Measurements from ENCODE around the gene TMEM117. TPM values are rescaled to one million over a fixed set of nuclear protein-coding genes. Genes with fewer than 3 reads are reported as not detected.

TMEM117 gene
- total RNA-seq, 2 experiments from 2014 or later, result 1.7 TPM

DNA sequence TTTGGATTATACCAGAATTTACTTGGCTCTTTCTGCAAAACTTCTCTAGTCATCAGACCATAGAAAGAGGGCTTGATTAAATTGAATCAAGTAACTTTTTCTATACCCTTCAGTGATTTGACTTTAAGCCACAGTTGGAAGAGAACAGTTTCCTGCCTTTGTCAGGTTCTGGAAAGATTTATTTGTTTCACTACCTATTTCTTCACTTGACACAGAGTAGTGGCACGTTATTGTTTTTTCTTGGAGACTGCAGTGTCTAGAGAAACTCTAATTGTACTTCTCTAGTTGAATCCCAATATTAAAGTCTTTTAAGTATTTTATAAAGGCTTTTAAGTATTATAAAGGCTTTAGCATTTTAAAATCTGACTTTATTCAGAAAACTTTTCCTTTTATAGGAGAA lies 138.1 kb downstream of the TMEM117 start:
- no peak for DNase-seq
- no peak overlapping the region for H3K27ac Mint-ChIP-seq
- no peaks in the 10 kb centered on the region for H3K27me3 Mint-ChIP-seq
- intact Hi-C loops (cut with micrococcal nuclease), result no loop called here
- peaks cover 11% of the 10 kb centered on the region for H3K36me3 Mint-ChIP-seq
- CTCF ChIA-PET, result no interaction called here
- peaks cover 18% of the 10 kb centered on the region for H3K9me3 Mint-ChIP-seq
- POLR2A ChIA-PET, result no interaction called here
- H3K4me3 Mint-ChIP-seq, result no peak overlapping the region
- H3K4me1 Mint-ChIP-seq (ENCODE audit: low read depth), result no peaks in the 10 kb centered on the region

DNA sequence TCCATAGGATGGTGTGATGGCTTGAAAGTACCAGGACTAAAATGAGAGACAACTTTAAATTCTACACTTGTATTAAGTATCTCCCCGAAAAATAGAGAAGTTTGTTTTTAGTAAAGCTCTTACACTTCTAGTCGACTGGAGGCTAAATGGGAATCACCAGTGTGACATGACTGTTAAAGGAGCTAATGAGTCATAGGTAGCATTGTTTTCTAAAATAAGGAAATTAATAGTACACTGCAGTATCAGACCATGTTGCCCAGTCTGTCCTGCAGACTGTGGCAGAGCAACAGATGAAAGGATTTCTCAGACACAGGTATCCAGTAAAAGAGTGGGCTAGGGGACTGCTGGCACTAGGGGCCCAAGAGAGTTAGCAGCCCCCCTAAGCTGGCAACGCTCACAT lies 140.1 kb downstream of the TMEM117 start:
- Mint-ChIP-seq H3K27ac (no peak overlapping the region), H3K4me1 (ENCODE audit: low read depth) (no peaks in the 10 kb centered on the region), H3K9me3 (peaks cover 22% of the 10 kb centered on the region), H3K36me3 (peaks cover 13% of the 10 kb centered on the region), H3K27me3 (no peaks in the 10 kb centered on the region), H3K4me3 (no peak overlapping the region)
- ChIA-PET CTCF (no interaction called here), POLR2A (no interaction called here)
- no peak for DNase-seq
- intact Hi-C loops (cut with micrococcal nuclease), result no loop called here

DNA sequence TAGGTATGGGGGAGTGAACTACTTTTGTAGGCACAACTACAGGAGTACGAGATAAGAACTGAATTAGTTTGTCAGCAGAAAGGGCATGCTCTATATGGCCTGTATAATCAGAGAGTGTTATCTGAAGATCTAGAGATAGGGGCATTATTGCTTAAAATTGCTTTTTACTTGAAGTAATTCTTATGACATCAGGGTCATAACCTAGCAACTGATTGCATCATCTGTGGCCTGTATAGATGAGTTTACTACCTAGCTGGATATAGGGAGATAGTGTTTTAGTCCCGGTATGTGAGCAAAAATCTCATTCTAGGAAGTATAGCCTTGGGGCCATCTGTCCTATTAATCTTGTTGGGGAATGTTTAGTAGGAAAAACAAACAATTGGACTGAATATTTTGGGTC lies 142.7 kb downstream of the TMEM117 start:
- Mint-ChIP-seq H3K4me3 (no peak overlapping the region), H3K9me3 (peaks cover 22% of the 10 kb centered on the region), H3K27ac (no peak overlapping the region), H3K4me1 (ENCODE audit: low read depth) (no peaks in the 10 kb centered on the region), H3K27me3 (no peaks in the 10 kb centered on the region), H3K36me3 (peaks cover 13% of the 10 kb centered on the region)
- intact Hi-C loops (cut with micrococcal nuclease), result no loop called here
- no peak for DNase-seq
- POLR2A ChIA-PET, result no interaction called here
- CTCF ChIA-PET, result no interaction called here

DNA sequence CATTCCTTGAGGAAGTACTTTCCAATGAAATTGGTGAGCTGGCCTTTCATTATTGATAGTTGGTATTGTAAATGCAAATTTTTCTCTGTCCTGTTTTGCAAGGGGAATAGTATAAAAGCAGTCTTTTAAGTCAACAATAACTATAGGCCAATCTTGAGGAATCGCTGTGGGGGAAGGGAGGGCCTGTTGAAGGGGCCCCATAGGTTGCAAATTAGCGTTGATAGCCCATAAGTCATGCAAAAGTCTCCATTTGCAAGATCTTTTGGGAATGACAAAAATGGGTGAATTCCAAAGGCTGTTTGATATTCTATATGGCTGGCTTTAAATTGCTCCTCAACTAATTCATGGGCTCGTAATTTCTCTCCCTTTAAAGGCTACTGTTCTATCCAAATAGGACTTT lies 143.6 kb downstream of the TMEM117 start:
- POLR2A ChIA-PET, result no interaction called here
- no peak for DNase-seq
- CTCF ChIA-PET, result no interaction called here
- intact Hi-C loops (cut with micrococcal nuclease), result no loop called here
- Mint-ChIP-seq H3K4me3 (no peak overlapping the region), H3K27me3 (no peaks in the 10 kb centered on the region), H3K9me3 (peaks cover 22% of the 10 kb centered on the region), H3K36me3 (peaks cover 13% of the 10 kb centered on the region), H3K27ac (no peak overlapping the region), H3K4me1 (ENCODE audit: low read depth) (no peaks in the 10 kb centered on the region)

DNA sequence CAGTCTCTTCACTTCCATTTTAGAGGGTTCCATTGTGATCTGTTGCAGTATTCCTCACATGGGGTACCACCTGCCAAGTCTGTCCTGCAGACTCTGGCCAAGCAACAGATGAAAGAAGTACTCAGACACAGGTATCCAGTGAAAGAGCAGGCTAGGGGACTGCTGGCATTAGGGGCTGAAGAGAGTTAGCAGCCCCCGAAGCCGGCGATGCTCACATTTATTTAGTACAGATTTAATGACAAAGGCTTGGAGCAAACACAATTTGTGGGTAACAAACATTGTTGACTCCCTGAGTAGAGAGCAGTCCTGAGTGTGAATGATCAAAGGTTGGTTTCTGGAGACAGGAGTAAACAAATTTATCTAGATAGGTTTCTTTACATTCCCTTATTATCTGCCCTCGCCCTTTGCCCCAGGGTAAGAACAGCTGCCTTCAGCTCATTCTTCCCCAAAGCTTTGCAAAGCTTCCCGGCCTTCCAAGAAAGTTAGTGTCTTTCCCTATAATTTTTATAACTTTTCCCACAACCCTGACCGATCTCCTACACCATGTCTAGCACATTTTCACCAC lies 144.8 kb downstream of the TMEM117 start:
- ChIA-PET CTCF (no interaction called here), POLR2A (no interaction called here)
- no peaks in the 10 kb centered on the region for H3K27me3 Mint-ChIP-seq
- intact Hi-C loops (cut with micrococcal nuclease), result no loop called here
- no peaks in the 10 kb centered on the region for H3K4me1 Mint-ChIP-seq (ENCODE audit: low read depth)
- no peak overlapping the region for H3K4me3 Mint-ChIP-seq
- H3K27ac Mint-ChIP-seq, result no peak overlapping the region
- H3K36me3 Mint-ChIP-seq, result peaks cover 11% of the 10 kb centered on the region
- DNase-seq, result no peak
- peaks cover 22% of the 10 kb centered on the region for H3K9me3 Mint-ChIP-seq

DNA sequence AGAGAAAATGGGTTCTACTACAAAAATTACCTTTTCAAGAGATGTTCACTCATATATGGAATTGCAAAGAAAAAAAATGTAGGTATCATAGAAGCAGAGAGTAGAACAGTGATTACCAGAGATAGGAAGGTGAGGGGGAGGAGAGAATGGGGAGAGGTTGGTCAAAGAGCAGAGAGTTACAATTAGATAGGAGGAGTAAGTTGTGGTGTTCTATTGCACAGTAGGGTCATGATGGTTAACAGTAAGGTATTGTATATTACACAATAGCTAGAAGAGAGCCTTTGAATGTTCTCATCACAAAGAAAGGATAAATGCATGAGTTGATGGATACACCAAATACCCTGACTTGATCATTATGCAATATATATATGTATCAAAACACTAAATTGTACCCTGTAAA lies 145.8 kb downstream of the TMEM117 start:
- Mint-ChIP-seq H3K4me1 (ENCODE audit: low read depth) (no peaks in the 10 kb centered on the region), H3K36me3 (peaks cover 5% of the 10 kb centered on the region), H3K27me3 (no peaks in the 10 kb centered on the region), H3K9me3 (peaks cover 18% of the 10 kb centered on the region), H3K27ac (no peak overlapping the region), H3K4me3 (no peak overlapping the region)
- ChIA-PET CTCF (no interaction called here), POLR2A (no interaction called here)
- DNase-seq, result no peak
- intact Hi-C loops (cut with micrococcal nuclease), result no loop called here

DNA sequence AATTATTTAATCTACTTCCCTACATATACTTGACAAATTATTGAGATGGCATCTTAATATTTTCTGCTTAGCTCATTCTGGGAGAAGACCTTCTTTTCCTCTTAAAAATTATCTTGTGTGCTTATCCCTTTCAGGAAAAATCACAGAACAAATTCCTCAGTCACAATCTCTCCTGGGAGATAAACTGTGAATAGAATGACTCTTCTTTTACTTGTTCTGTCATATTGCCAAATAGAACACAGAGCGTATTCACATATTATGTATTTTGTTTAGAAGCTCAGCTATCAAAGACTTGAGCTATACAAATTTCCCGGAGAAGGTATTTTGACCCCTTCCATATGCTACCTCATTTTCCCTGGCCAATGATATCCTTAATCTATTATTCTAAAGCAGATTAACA lies 146.7 kb downstream of the TMEM117 start:
- H3K27me3 Mint-ChIP-seq, result no peaks in the 10 kb centered on the region
- POLR2A ChIA-PET, result no interaction called here
- peaks cover 16% of the 10 kb centered on the region for H3K9me3 Mint-ChIP-seq
- intact Hi-C loops (cut with micrococcal nuclease), result no loop called here
- no peaks in the 10 kb centered on the region for H3K4me1 Mint-ChIP-seq (ENCODE audit: low read depth)
- H3K36me3 Mint-ChIP-seq, result peaks cover 5% of the 10 kb centered on the region
- DNase-seq, result no peak
- no peak overlapping the region for H3K4me3 Mint-ChIP-seq
- CTCF ChIA-PET, result no interaction called here
- no peak overlapping the region for H3K27ac Mint-ChIP-seq

DNA sequence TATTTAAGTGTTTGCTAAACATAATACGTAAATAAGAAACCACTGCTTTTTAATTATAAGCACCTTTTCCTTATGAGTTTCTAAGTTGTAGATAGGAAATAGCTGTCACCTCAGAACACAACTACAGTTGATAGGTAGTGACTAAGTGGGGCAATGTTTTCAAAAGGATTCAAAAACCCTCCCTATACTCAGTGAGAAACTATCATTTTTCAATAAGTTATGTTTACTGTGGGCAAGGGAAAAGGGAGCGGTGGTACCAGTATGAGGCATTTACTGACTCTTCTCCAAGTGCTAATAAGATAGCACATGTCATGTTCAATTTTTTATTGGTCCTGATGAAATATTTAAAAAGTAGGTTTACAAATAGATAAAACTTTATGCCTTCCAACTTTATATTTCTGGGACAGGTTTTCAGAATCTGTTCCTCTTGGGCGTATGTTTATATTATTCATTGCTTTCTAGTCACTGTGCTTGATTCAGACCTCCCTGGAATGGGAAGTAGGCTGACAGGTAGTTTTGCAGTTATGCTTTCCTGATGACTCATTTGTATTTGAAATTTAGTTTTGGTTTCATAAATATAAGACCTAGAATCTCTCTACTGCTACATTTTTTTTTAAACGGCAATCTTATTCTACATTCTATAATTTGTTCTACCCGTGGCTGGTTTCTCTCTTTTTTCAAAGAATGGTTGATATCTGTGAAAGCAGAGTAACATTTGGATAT lies 153.1 kb downstream of the TMEM117 start:
- ChIA-PET CTCF (no interaction called here), POLR2A (no interaction called here)
- Mint-ChIP-seq H3K4me1 (ENCODE audit: low read depth) (peaks cover 7% of the 10 kb centered on the region), H3K4me3 (no peak overlapping the region), H3K9me3 (no peaks in the 10 kb centered on the region), H3K27ac (no peak overlapping the region), H3K36me3 (no peaks in the 10 kb centered on the region), H3K27me3 (no peaks in the 10 kb centered on the region)
- DNase-seq, result no peak
- intact Hi-C loops (cut with micrococcal nuclease), result no loop called here

DNA sequence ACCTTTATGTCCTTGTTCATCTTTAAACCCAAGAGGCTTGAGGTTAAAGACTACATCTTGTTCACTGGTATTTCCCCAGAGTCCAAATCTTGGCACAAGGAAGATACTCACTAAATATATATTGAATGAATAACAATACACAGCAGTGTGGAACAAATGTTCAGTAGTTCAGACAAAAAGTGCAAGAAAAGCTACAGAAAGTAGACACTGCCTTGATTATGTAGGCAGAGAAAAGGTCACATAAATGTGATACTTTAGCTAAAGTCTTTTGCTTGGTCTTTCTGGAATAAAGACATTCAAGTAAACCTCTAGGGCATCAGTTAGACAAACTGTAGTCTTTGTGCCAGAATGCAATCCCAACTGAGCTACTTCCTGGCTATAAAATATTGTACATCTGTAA lies 157.0 kb downstream of the TMEM117 start:
- peaks cover 7% of the 10 kb centered on the region for H3K4me1 Mint-ChIP-seq (ENCODE audit: low read depth)
- H3K27me3 Mint-ChIP-seq, result no peaks in the 10 kb centered on the region
- ChIA-PET POLR2A (no interaction called here), CTCF (no interaction called here)
- no peak overlapping the region for H3K4me3 Mint-ChIP-seq
- H3K27ac Mint-ChIP-seq, result no peak overlapping the region
- no peaks in the 10 kb centered on the region for H3K9me3 Mint-ChIP-seq
- no peak for DNase-seq
- no peaks in the 10 kb centered on the region for H3K36me3 Mint-ChIP-seq
- intact Hi-C loops (cut with micrococcal nuclease), result no loop called here

DNA sequence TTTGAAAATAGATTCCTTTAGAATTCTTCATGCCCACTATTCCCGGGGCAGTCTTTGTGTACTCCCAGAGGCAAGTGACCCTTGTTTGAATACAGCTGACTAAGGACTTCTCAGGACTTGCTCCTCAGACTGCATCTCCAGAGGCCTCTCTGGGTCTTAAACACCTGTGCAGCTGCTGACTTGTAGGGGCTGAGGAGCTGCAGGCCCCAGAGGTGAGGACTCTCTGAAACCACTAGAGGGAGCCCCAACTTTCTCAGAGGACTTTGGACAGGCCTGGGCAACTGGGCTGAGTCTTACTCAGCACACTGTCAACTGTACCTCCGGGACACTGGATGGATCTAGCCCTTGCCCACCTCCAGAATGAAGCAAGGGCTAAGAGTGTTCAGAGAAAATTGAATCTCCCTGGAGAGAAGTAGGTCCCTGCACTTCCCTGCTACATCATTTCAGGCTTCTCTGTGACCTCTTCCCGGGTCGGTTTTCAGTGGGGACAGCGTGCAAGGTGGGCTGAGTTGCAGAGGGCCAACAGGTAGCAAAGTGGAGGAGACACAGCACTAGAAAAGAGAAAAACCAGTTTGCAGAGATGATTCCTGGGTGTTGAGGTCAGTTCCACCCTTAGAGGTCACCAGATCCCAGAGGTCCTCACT lies 164.6 kb downstream of the TMEM117 start:
- peaks cover 2% of the 10 kb centered on the region for H3K9me3 Mint-ChIP-seq
- DNase-seq, result peak; percentile 33
- intact Hi-C loops (cut with micrococcal nuclease), result no loop called here
- H3K27me3 Mint-ChIP-seq, result no peaks in the 10 kb centered on the region
- POLR2A ChIA-PET, result no interaction called here
- H3K27ac Mint-ChIP-seq, result no peak overlapping the region
- H3K36me3 Mint-ChIP-seq, result no peaks in the 10 kb centered on the region
- no peaks in the 10 kb centered on the region for H3K4me1 Mint-ChIP-seq (ENCODE audit: low read depth)
- no peak overlapping the region for H3K4me3 Mint-ChIP-seq
- CTCF ChIA-PET, result interaction anchor here (1.0 to 2.1 kb wide), 4 partner anchors 9 to 929 kb away, joined by 3 to 5 read pairs (median 5); no protein-coding TSS in a partner anchor

DNA sequence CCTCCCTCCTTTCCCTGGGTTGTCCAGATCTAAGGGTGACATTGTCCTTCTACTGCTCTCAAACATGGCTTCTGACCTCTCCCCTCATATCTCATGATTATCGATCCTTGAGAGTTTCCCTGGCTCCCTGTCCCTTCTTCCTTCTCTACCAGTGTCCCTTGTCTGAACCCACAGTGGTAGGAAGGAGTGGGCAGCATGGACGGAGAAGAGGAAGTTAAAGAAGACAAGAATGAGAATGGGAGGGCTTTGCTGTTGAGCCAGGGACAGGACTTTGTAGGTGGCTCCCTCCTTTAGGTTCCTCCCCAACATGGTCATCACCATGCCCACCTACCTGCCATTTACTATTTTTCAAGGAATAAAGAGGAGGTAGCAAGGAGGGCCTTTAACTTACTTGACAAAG lies 166.7 kb downstream of the TMEM117 start:
- H3K27me3 Mint-ChIP-seq, result no peaks in the 10 kb centered on the region
- ChIA-PET POLR2A (no interaction called here), CTCF (no interaction called here)
- intact Hi-C loops (cut with micrococcal nuclease), result no loop called here
- peaks cover 3% of the 10 kb centered on the region for H3K9me3 Mint-ChIP-seq
- H3K27ac Mint-ChIP-seq, result no peak overlapping the region
- no peak overlapping the region for H3K4me3 Mint-ChIP-seq
- H3K36me3 Mint-ChIP-seq, result peaks cover under 1% of the 10 kb centered on the region
- DNase-seq, result no peak
- H3K4me1 Mint-ChIP-seq (ENCODE audit: low read depth), result no peaks in the 10 kb centered on the region

DNA sequence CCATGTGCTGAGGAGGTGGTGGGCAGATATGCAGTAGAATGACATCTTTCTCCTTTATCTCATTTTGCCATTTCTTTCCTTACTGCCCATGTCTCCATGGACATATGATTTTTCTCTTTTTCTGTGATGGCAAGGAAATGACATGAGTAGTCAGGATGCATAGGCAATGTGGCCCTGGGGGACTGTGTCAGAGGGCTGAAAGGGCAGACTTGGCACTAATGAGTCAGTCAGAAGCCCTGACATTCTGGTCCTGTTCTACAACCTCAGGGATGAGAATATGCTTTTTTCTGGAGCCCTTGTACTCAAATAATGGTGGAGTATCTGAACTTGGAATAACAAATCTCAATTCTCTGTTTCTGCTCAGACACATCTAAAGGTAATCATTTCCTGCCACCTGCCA lies 167.8 kb downstream of the TMEM117 start:
- CTCF ChIA-PET, result interaction anchor here (0.7 to 1.5 kb wide), 2 partner anchors 12 to 66 kb away, joined by 3 to 7 read pairs; no protein-coding TSS in a partner anchor
- intact Hi-C loops (cut with micrococcal nuclease), result no loop called here
- H3K9me3 Mint-ChIP-seq, result peaks cover 14% of the 10 kb centered on the region
- H3K4me3 Mint-ChIP-seq, result no peak overlapping the region
- DNase-seq, result no peak
- POLR2A ChIA-PET, result no interaction called here
- peaks cover 11% of the 10 kb centered on the region for H3K36me3 Mint-ChIP-seq
- no peaks in the 10 kb centered on the region for H3K4me1 Mint-ChIP-seq (ENCODE audit: low read depth)
- no peak overlapping the region for H3K27ac Mint-ChIP-seq
- no peaks in the 10 kb centered on the region for H3K27me3 Mint-ChIP-seq

Measured in activated CD4-positive, alpha-beta memory T cell treated with anti-CD3 and anti-CD28 coated beads for 36 hours (primary cell).